Measurements from ENCODE around the gene GEMIN4. TPM values are rescaled to one million over a fixed set of nuclear protein-coding genes. Genes with fewer than 3 reads are reported as not detected.

Gene GEMIN4
- total and polyA plus RNA-seq, 2 of the 8 experiments (the other 6 are each of a cell fraction or from before 2014, with no cell fraction given), result 32.1 to 51.9 TPM

DNA sequence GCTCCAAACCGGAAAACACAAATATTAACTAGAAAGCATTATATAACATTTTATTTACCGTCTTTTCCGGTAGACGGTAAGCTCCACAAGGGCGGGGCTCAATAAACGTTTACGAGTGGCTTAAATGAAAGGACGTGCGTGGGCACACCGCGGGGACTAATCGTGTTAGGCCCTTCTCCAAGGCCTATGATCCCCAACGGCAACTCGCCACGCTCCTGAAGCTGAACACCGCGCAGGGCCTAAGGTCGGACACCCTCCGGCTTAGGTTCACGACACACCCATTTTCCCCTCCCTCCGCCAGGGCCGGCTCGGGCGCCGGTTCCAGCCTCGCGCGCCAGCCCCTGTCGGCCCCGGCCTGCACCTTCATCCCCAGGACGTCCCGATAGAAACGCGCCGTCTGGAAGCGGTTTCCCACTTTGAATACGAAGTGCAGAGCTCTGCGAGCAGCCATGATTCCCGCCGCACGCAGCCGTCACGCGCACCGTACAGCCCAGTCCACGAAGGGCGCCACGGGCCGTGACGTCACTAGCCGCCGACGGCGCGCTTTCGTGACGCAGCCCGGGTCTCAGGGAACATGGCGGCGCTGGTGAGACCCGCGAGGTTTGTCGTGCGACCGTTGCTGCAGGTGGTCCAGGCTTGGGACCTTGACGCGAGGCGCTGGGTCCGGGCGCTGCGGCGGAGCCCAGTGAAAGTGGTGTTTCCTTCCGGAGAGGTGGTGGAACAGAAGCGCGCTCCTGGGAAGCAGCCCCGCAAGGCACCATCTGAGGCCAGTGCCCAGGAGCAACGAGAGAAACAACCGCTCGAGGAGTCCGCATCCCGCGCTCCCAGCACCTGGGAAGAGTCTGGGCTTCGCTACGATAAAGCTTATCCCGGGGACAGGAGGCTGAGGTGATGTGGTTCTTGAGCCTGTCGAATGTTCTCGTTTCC, 30.0 kb upstream of the GEMIN4 start, which contains the start of the genes GLOD4 and MRM3:
Gene GLOD4 (minus strand): TSS at position 476 of the 927 bp plus-strand sequence. CDS start 25 bp downstream, at position 451.
Gene MRM3 (plus strand): TSS at position 549 of the 927 bp plus-strand sequence. CDS start 26 bp downstream, at position 575.
- no peak for FAIRE-seq
- H4K91ac ChIP-seq (replicated peaks; ENCODE audit: insufficient read length, low read length), result no peak within 1 kb of the TSS
- TF ChIP-seq ASH2L (IDR thresholded peaks at IDR 0.05; ENCODE audit: low read length) (peak; percentile 99), CREB1 (IDR thresholded peaks at IDR 0.05) (peak; percentile 100), SRF (IDR thresholded peaks at IDR 0.05; ENCODE audit: low read depth, low read length) (peak; percentile 87), SIRT6 (IDR thresholded peaks at IDR 0.05; ENCODE audit: low read length) (no peak), SIX5 (IDR thresholded peaks at IDR 0.05; ENCODE audit: low read depth, low read length) (no peak), SIN3A (conservative IDR thresholded peaks at IDR 0.05 in 1 of 2, IDR thresholded peaks at IDR 0.05 in 1 of 2; ENCODE audit: low read depth in 1 of 2, low read length in 2 of 2) (peak in 1 of 2 experiments; percentile 96; a peak in 2 of 4 replicates), ZNF274 (IDR thresholded peaks at IDR 0.05; ENCODE audit: borderline replicate concordance, extremely low read depth, low read length) (no peak), JUND (IDR thresholded peaks at IDR 0.05; ENCODE audit: low read length) (peak; percentile 42; the same call in 1 of the 2 replicates), GABPA (IDR thresholded peaks at IDR 0.05; ENCODE audit: borderline replicate concordance, insufficient read depth, low read length) (no peak), POLR2A (IDR thresholded peaks at IDR 0.05; ENCODE audit: control extremely low read depth in 1 of 2, low read depth in 2 of 2, low read length in 2 of 2) (peak; percentile 56 to 97)

More for the DNA sequence above, 30.0 kb upstream of the GEMIN4 start, which contains the start of the genes GLOD4 and MRM3:
- Histone ChIP-seq H2AK5ac (ENCODE audit: low read depth, low read length) (no peak within 1 kb of the TSS), H2BK20ac (ENCODE audit: low read length) (no peak within 1 kb of the TSS), H2BK12ac (ENCODE audit: low read depth, low read length) (no peak within 1 kb of the TSS; the same call in 1 of the 2 replicates), H3K9ac (replicated peaks in 1 of 4; ENCODE audit: extremely low read depth in 1 of 4, low read depth in 3 of 4, low read length in 3 of 4) (peak within 1 kb of the TSS; percentile 93 to 97 (median 95)), H3K27me3 (replicated peaks in 1 of 4; ENCODE audit: control insufficient read depth in 3 of 4, extremely low read depth in 1 of 4, insufficient read depth in 3 of 4, low read length in 3 of 4) (no peaks in the 10 kb centered on the region), H3K18ac (ENCODE audit: extremely low read depth, low read length) (peak within 1 kb of the TSS; percentile 17; the same call in 1 of the 2 replicates), H3K4me3 (ENCODE audit: extremely low read depth in 1 of 4, insufficient read depth in 2 of 4, low read depth in 3 of 4, low read length in 4 of 4) (peak within 1 kb of the TSS; percentile 89 to 100 (median 97)), H3K4me2 (ENCODE audit: insufficient read depth in 1 of 2, low read depth in 2 of 2, low read length in 2 of 2) (peak within 1 kb of the TSS; percentile 78 to 92), H3K56ac (replicated peaks; ENCODE audit: insufficient read length, low read depth, low read length) (no peak within 1 kb of the TSS), H3K79me1 (ENCODE audit: low read depth, low read length) (peaks cover 2% of the 10 kb centered on the region), H4K20me1 (replicated peaks in 1 of 2; ENCODE audit: control insufficient read depth in 1 of 2, insufficient read depth in 2 of 2, low read length in 2 of 2) (peaks cover 0 to 5% of the 10 kb centered on the region in 2 experiments), H3K4me1 (replicated peaks in 1 of 4; ENCODE audit: control insufficient read depth in 3 of 4, insufficient read depth in 4 of 4, low read length in 3 of 4) (0 out of 7 replicates have a peak, but pooled peaks cover 0 to 1% (median 0%) of the 10 kb centered on the region in 4 experiments), H3K27ac (ENCODE audit: low read depth, low read length) (peak within 1 kb of the TSS; percentile 87), H3K4ac (replicated peaks; ENCODE audit: insufficient read length, low read depth, low read length) (no peak within 1 kb of the TSS), H3K36me3 (ENCODE audit: control insufficient read depth in 2 of 4, insufficient read depth in 4 of 4, low read length in 3 of 4) (peaks cover 12 to 25% (median 18%) of the 10 kb centered on the region in 4 experiments), H2AFZ (ENCODE audit: low read length) (peak within 1 kb of the TSS; percentile 81), H3K9me3 (ENCODE audit: insufficient read depth in 2 of 2, low read depth in 1 of 2, low read length in 1 of 2) (no peaks in the 10 kb centered on the region), H3K79me2 (ENCODE audit: control insufficient read depth in 1 of 2, insufficient read depth in 2 of 2, low read length in 2 of 2) (peaks cover 7 to 58% of the 10 kb centered on the region in 2 experiments), H4K8ac (ENCODE audit: extremely low read depth, insufficient read depth, low read length) (peak within 1 kb of the TSS; percentile 100), H2BK15ac (ENCODE audit: low read length) (no peak within 1 kb of the TSS), H4K5ac (ENCODE audit: insufficient read length, low read depth, low read length) (peak within 1 kb of the TSS; percentile 97), H3K14ac (ENCODE audit: insufficient read length) (no peak within 1 kb of the TSS), H3K23me2 (ENCODE audit: low read depth, low read length) (0 out of 2 replicates have a peak, but pooled peaks cover 2% of the 10 kb centered on the region), H2BK5ac (ENCODE audit: low read depth, low read length) (peak within 1 kb of the TSS; percentile 74), H2BK120ac (replicated peaks; ENCODE audit: low read depth, low read length) (no peak within 1 kb of the TSS), H3K23ac (ENCODE audit: insufficient read length) (no peak within 1 kb of the TSS)
- peak in 1 of 2 experiments; percentile 99 for DNase-seq (ENCODE audit: low read depth in 1 of 2, low spot score in 2 of 2)
- ChIA-PET CTCF (ENCODE audit: partially characterized antibody) (interaction anchor here (0.7 to 2.6 kb wide), 11 partner anchors 9 to 218 kb away, joined by 3 to 13 read pairs (median 4); partner anchors contain the start of genes NXN and TIMM22), POLR2A (ENCODE audit: partially characterized antibody) (interaction anchor here (0.6 to 2.9 kb wide), 17 partner anchors 10 to 224 kb away, joined by 3 to 22 read pairs (median 3); partner anchors contain the start of genes GEMIN4, NXN and TIMM22)
- 1% methylated on average over 69 of the region's 87 CpGs; no CpG with 5 or more reads in 1 of the 2 experiments for WGBS, 2 experiments (ENCODE audit: extremely low coverage in 1 of 2, insufficient coverage in 1 of 2, insufficient read length in 1 of 2, insufficient replicate concordance in 2 of 2, low coverage in 1 of 2, low lambda C conversion rate in 2 of 2, missing lambda C conversion rate in 1 of 2)
